Ramos (cell line): Measurements from ENCODE around the gene GARNL3.

Experiments used
- in situ Hi-C: fragments of 300-500 bp; cut with MboI; formaldehyde crosslinking; loops from one replicate; pipeline ENCODE4 v1.14.3; 2022; ENCODE audit warnings: low sequenced_read_pairs; ENCODE audit not compliant: unreplicated experiment

GARNL3 gene

GRCh38 chr9:127370672-127371648 lies 106.4 kb downstream of the GARNL3 start:
- in situ Hi-C loops: no loop called here

- in situ Hi-C loops: no loop called here
Measured at GRCh38 chr9:127380479-127380878, 115.9 kb downstream of the GARNL3 start.

GRCh38 chr9:127382541-127382940 lies 118.0 kb downstream of the GARNL3 start:
- in situ Hi-C loops: no loop called here

GRCh38 chr9:127384016-127384730 lies 119.6 kb downstream of the GARNL3 start:
- in situ Hi-C loops: no loop called here

- in situ Hi-C loops: no loop called here
Measured at GRCh38 chr9:127384901-127385300, 120.3 kb downstream of the GARNL3 start.

GRCh38 chr9:127386249-127386648 lies 121.7 kb downstream of the GARNL3 start:
- in situ Hi-C loops: no loop called here

- in situ Hi-C loops: no loop called here
Measured at GRCh38 chr9:127386981-127387380, 122.4 kb downstream of the GARNL3 start.

- in situ Hi-C loops: no loop called here
Measured at GRCh38 chr9:127388037-127388855, 123.7 kb downstream of the GARNL3 start.

- in situ Hi-C loops: no loop called here
Measured at GRCh38 chr9:127388856-127389238, 124.3 kb downstream of the GARNL3 start.

DNA sequence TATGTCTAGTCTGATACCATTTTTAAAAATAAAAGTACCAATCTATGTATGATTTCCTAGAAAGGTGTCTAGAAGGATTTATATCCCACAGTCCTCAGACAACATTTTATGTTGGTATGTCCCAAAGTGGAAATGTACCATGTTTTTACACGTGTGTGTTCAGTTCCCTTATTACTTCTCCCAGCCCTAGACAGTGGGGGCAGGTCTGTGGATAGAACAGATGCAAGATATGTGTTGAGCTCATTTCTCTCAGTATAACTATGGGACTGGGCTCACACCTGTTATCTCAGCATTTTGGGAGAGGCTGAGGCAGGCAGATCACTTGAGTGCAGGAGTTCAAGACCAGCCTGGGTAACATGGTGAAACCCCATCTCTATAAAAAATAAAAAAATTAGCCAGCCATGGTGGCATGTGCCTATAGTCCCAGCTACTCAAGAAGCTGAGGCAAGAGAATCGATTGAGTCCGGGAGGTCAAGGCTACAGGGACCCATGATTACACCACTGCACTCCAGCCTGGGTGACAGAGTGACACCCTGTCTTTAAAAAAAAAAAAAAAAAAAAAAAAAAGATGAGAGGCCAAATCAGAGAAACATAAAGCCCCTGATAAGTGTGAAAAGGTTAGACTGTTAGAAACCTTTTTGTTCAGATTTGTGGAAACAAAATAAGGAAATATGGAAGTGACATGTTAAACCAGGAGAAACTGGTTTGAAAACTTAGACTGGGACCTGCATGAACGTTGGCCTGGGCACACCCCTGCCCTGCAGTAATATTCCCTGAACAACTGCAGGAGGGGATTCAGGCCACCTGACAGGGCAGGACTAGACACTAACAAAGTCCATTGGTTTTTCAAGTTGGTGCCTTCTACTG lies 125.0 kb downstream of the GARNL3 start:
- in situ Hi-C loops: no loop called here

GRCh38 chr9:127390248-127390545 lies 125.6 kb downstream of the GARNL3 start:
- in situ Hi-C loops: no loop called here

- in situ Hi-C loops: no loop called here
Measured at GRCh38 chr9:127390563-127390962, 126.0 kb downstream of the GARNL3 start.

GRCh38 chr9:127392166-127392565 lies 127.6 kb downstream of the GARNL3 start:
- in situ Hi-C loops: no loop called here

DNA sequence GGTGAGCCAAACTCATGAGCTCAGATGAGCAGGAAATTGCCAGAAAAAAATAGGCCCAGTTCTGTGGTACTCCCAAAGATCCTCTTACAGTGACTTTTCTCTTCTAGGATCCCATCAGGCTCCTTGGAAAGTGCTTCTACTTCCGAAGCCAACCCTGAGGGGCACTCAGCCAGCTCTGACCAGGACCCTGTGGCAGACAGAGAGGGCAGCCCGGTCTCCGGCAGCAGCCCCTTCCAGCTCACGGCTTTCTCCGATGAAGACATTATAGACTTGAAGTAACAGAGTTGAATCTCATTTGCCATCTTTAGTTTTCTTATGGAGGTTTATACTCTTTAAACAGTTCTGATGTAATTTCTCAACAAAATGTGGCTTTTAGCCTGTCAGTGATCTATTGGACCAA lies 128.4 kb downstream of the GARNL3 start:
- in situ Hi-C loops: no loop called here

GRCh38 chr9:127393645-127394044 lies 129.1 kb downstream of the GARNL3 start:
- in situ Hi-C loops: no loop called here

GRCh38 chr9:127395497-127396252 lies 131.1 kb downstream of the GARNL3 start:
- in situ Hi-C loops: loop anchor here (5.0 kb wide), 1 partner anchor 173 kb away; no protein-coding TSS in a partner anchor

DNA sequence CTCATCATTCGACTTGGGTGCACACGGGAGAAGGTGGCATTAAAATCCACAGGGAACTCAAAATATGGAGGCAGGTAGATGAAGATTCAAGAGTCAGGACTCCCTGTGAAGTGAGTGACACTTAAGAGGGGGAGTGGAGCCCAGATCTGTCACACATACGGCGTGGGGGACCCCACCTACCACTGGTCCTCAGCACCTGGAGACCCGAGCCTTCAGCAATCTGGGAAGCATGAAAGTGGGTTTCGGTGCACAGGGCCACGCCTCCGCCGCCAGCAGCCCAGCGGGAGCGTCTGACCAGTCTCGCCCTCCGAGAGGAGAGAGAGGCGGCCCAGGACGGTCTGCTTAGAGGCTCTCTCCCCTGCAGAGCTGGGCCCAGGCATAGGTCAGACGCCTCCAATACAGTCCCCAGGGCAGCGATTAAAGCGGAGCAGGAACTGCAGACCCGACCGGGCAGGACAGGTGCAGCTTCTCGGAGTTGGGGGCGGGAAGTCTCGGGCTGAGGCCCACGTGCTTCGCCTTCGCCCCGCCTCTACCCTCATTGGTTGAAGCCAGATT lies 131.8 kb downstream of the GARNL3 start:
- in situ Hi-C loops: loop anchor here (5.0 kb wide), 1 partner anchor 174 kb away; no protein-coding TSS in a partner anchor

DNA sequence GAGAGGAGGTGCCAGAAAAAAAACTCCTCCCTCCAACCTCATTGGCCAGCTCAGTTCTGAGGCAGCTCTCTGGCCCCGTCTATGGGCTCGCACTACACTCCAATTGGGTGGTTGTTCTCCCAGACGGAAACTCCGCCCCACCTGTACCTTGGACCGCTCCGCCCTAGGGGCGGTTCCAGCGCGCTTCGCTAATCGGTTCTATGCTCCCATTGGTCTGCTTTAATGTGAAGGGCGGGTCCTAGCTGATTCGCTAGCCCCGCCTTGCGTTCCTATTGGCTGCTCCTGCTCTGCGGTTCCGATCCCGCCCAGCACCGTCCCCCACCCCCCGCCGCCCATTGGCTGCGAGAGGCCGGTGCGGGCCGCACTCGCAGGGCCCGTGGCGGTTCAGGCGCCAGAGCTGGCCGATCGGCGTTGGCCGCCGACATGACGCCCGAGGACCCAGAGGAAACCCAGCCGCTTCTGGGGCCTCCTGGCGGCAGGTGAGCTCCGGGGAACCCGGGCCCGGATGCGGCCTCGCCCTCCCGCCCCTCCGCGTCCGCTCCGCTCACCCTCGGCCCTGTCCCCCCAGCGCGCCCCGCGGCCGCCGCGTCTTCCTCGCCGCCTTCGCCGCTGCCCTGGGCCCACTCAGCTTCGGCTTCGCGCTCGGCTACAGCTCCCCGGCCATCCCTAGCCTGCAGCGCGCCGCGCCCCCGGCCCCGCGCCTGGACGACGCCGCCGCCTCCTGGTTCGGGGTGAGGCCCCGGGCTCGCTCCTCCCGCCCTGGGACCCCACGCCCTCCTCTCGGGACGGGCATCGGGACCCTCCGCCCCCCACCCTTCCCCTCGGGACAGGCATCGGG lies 132.5 kb downstream of the GARNL3 start, which contains the start of gene SLC2A8:
Gene SLC2A8 (plus strand): TSS at position 362 of the 838 bp plus-strand sequence. CDS start 62 bp downstream, at position 424.
- in situ Hi-C loops: loop anchor here (5.0 kb wide), 1 partner anchor 175 kb away; no protein-coding TSS in a partner anchor
